Karpas-422 (cell line): Measurements from ENCODE around the gene AFG3L2. TPM values are rescaled to one million over a fixed set of nuclear protein-coding genes. Genes with fewer than 3 reads are reported as not detected.

ENCODE experiments used
- DNase-seq: peaks from one replicate; pipeline ENCODE4 v3.0.0-alpha.2; 2015
- H2AFZ ChIP-seq: fragments of 200-600 bp; sonication (generic); 2 replicates; pipeline ENCODE4 v1.6.1; 2014; ENCODE audit warnings: antibody characterized with exemption, low read length, mixed read lengths
- H3K27ac ChIP-seq: fragments of 200-600 bp; sonication (generic); 2 replicates; pipeline ENCODE4 v1.5.1; 2014; ENCODE audit warnings: mild to moderate bottlenecking, low read length, moderate library complexity
- H3K27me3 ChIP-seq: fragments of 200-600 bp; sonication (generic); 2 replicates; pipeline ENCODE4 v1.6.1; 2014; ENCODE audit warnings: low read length, mixed read lengths
- H3K36me3 ChIP-seq: fragments of 200-600 bp; sonication (generic); 2 replicates; pipeline ENCODE4 v1.6.1; 2014; ENCODE audit warnings: low read length, mixed read lengths; ENCODE audit not compliant: insufficient read depth
- H3K4me1 ChIP-seq: fragments of 200-600 bp; sonication (generic); 2 replicates; pipeline ENCODE4 v1.6.1; 2014; ENCODE audit warnings: mild to moderate bottlenecking, low read length, mixed read lengths
- H3K4me2 ChIP-seq: fragments of 200-600 bp; sonication (generic); 2 replicates; pipeline ENCODE4 v1.6.1; 2014; ENCODE audit warnings: low read length, low read depth, mild to moderate bottlenecking; ENCODE audit not compliant: poor library complexity, severe bottlenecking
- H3K4me3 ChIP-seq: fragments of 200-600 bp; sonication (generic); 2 replicates; pipeline ENCODE4 v1.5.1; 2014; ENCODE audit warnings: mild to moderate bottlenecking, antibody characterized with exemption, low read length, mixed read lengths
- H3K79me2 ChIP-seq: fragments of 200-600 bp; sonication (generic); 2 replicates; pipeline ENCODE4 v1.6.1; 2014; ENCODE audit warnings: mild to moderate bottlenecking, low read length, mixed read lengths
- H3K9ac ChIP-seq: fragments of 200-600 bp; sonication (generic); 2 replicates; pipeline ENCODE4 v1.6.0; 2014; ENCODE audit warnings: low read length
- H3K9me2 ChIP-seq: fragments of 200-600 bp; sonication (generic), shearing (Covaris generic); replicated peaks from 2 replicates; pipeline ENCODE4 v1.6.0; 2014; ENCODE audit warnings: mild to moderate bottlenecking, low read length, moderate library complexity; ENCODE audit not compliant: insufficient read depth
- H3K9me3 ChIP-seq: fragments of 300-700, 200-600 bp; sonication (generic); 2 replicates; pipeline ENCODE4 v1.6.1; 2014; ENCODE audit warnings: low read length, mixed read lengths
- H4K20me1 ChIP-seq: fragments of 200-600 bp; sonication (generic); 2 replicates; pipeline ENCODE4 v1.6.1; 2014; ENCODE audit warnings: mild to moderate bottlenecking, antibody characterized with exemption, low read length, low read depth; ENCODE audit not compliant: insufficient read depth
- total RNA-seq: library from RNA; depleted of rRNA; stranded (reverse); fragments of >200 nt; shearing (Covaris generic); gene quantifications from 2 replicates; pipeline ENCODE4 v1.2.3, GENCODE V29; 2014; ENCODE audit warnings: low replicate concordance

AFG3L2 gene
- total RNA-seq, 1 experiment from 2014 or later, result 34.2 TPM

GRCh38 chr18:12376034-12376753, 833 bp downstream of the AFG3L2 start:
- no peaks in the 10 kb centered on the region for H3K9me2 ChIP-seq
- peak overlapping the region; percentile 87 for H3K9ac ChIP-seq
- H3K9me3 ChIP-seq, result no peaks in the 10 kb centered on the region
- peak overlapping the region; percentile 88 for H3K4me3 ChIP-seq
- peaks cover 28% of the 10 kb centered on the region for H3K4me1 ChIP-seq
- peaks cover 56% of the 10 kb centered on the region for H3K79me2 ChIP-seq
- H3K36me3 ChIP-seq, result peaks cover 18% of the 10 kb centered on the region; the same call in 1 of the 2 replicates
- peak; percentile 73 for DNase-seq
- peak overlapping the region; percentile 30; the same call in 1 of the 2 replicates for H2AFZ ChIP-seq
- peak overlapping the region; percentile 84 for H3K4me2 ChIP-seq
- H3K27ac ChIP-seq, result peak overlapping the region; percentile 82
- H4K20me1 ChIP-seq, result peaks cover 25% of the 10 kb centered on the region
- no peaks in the 10 kb centered on the region for H3K27me3 ChIP-seq

GRCh38 chr18:12374401-12374800, 2.6 kb downstream of the AFG3L2 start:
- Histone ChIP-seq H3K4me3 (no peak overlapping the region), H3K9ac (no peak overlapping the region), H3K9me3 (no peaks in the 10 kb centered on the region), H3K36me3 (peaks cover 21% of the 10 kb centered on the region; the same call in 1 of the 2 replicates), H3K9me2 (no peaks in the 10 kb centered on the region), H3K4me2 (peak overlapping the region; percentile 84), H2AFZ (no peak overlapping the region), H3K79me2 (peaks cover 73% of the 10 kb centered on the region), H3K27ac (no peak overlapping the region), H3K27me3 (no peaks in the 10 kb centered on the region), H4K20me1 (peaks cover 25% of the 10 kb centered on the region), H3K4me1 (peaks cover 28% of the 10 kb centered on the region)
- DNase-seq, result no peak

- no peak for DNase-seq
- H3K27me3 ChIP-seq, result no peaks in the 10 kb centered on the region
- peaks cover 80% of the 10 kb centered on the region for H3K79me2 ChIP-seq
- no peaks in the 10 kb centered on the region for H3K9me2 ChIP-seq
- no peak overlapping the region for H2AFZ ChIP-seq
- peaks cover 27% of the 10 kb centered on the region for H3K36me3 ChIP-seq
- no peak overlapping the region for H3K4me3 ChIP-seq
- H3K27ac ChIP-seq, result no peak overlapping the region
- H3K9me3 ChIP-seq, result no peaks in the 10 kb centered on the region
- H3K4me2 ChIP-seq, result peak overlapping the region; percentile 6
- peaks cover 28% of the 10 kb centered on the region for H3K4me1 ChIP-seq
- H4K20me1 ChIP-seq, result peaks cover 31% of the 10 kb centered on the region
- no peak overlapping the region for H3K9ac ChIP-seq
Measured at GRCh38 chr18:12373771-12374116, 3.3 kb downstream of the AFG3L2 start.

GRCh38 chr18:12373116-12373770, 3.8 kb downstream of the AFG3L2 start:
- H3K9ac ChIP-seq, result no peak overlapping the region
- H3K4me3 ChIP-seq, result no peak overlapping the region
- peak overlapping the region; percentile 6 for H3K4me2 ChIP-seq
- H2AFZ ChIP-seq, result no peak overlapping the region
- H3K36me3 ChIP-seq, result peaks cover 27% of the 10 kb centered on the region
- H3K27me3 ChIP-seq, result no peaks in the 10 kb centered on the region
- no peak overlapping the region for H3K27ac ChIP-seq
- H3K9me3 ChIP-seq, result no peaks in the 10 kb centered on the region
- H3K4me1 ChIP-seq, result peaks cover 28% of the 10 kb centered on the region
- H3K79me2 ChIP-seq, result peaks cover 83% of the 10 kb centered on the region
- peaks cover 31% of the 10 kb centered on the region for H4K20me1 ChIP-seq
- H3K9me2 ChIP-seq, result no peaks in the 10 kb centered on the region
- no peak for DNase-seq

- Histone ChIP-seq H3K9ac (no peak overlapping the region), H3K79me2 (peaks cover 88% of the 10 kb centered on the region), H3K9me2 (no peaks in the 10 kb centered on the region), H3K27ac (no peak overlapping the region), H3K27me3 (no peaks in the 10 kb centered on the region), H2AFZ (no peak overlapping the region), H3K4me3 (no peak overlapping the region), H3K4me2 (no peak overlapping the region), H3K4me1 (peaks cover 23% of the 10 kb centered on the region), H4K20me1 (peaks cover 31% of the 10 kb centered on the region), H3K36me3 (peaks cover 27% of the 10 kb centered on the region), H3K9me3 (no peaks in the 10 kb centered on the region)
- no peak for DNase-seq
Measured at GRCh38 chr18:12372406-12372805, 4.6 kb downstream of the AFG3L2 start.

- no peaks in the 10 kb centered on the region for H3K9me3 ChIP-seq
- peaks cover 33% of the 10 kb centered on the region for H3K36me3 ChIP-seq
- no peak overlapping the region for H3K9ac ChIP-seq
- no peak overlapping the region for H3K4me2 ChIP-seq
- H3K27me3 ChIP-seq, result no peaks in the 10 kb centered on the region
- no peak overlapping the region for H3K27ac ChIP-seq
- DNase-seq, result no peak
- H3K4me3 ChIP-seq, result no peak overlapping the region
- H3K79me2 ChIP-seq, result peaks cover 94% of the 10 kb centered on the region
- H4K20me1 ChIP-seq, result peaks cover 31% of the 10 kb centered on the region
- H3K9me2 ChIP-seq, result no peaks in the 10 kb centered on the region
- peaks cover 23% of the 10 kb centered on the region for H3K4me1 ChIP-seq
- H2AFZ ChIP-seq, result no peak overlapping the region
Measured at GRCh38 chr18:12371590-12371989, 5.4 kb downstream of the AFG3L2 start.

- Histone ChIP-seq H3K27me3 (no peaks in the 10 kb centered on the region), H3K4me1 (peaks cover 7% of the 10 kb centered on the region), H3K9ac (no peak overlapping the region), H3K9me3 (no peaks in the 10 kb centered on the region), H3K79me2 (peaks cover 84% of the 10 kb centered on the region), H3K9me2 (no peaks in the 10 kb centered on the region), H3K36me3 (peaks cover 39% of the 10 kb centered on the region), H2AFZ (no peak overlapping the region), H4K20me1 (peaks cover 24% of the 10 kb centered on the region), H3K4me3 (no peak overlapping the region), H3K4me2 (no peak overlapping the region), H3K27ac (no peak overlapping the region)
- no peak for DNase-seq
Measured at GRCh38 chr18:12369211-12369610, 7.8 kb downstream of the AFG3L2 start.

- no peaks in the 10 kb centered on the region for H3K9me3 ChIP-seq
- H2AFZ ChIP-seq, result no peak overlapping the region
- no peaks in the 10 kb centered on the region for H3K27me3 ChIP-seq
- no peak overlapping the region for H3K4me2 ChIP-seq
- no peak for DNase-seq
- H3K4me1 ChIP-seq, result no peaks in the 10 kb centered on the region
- H3K4me3 ChIP-seq, result no peak overlapping the region
- H3K27ac ChIP-seq, result no peak overlapping the region
- H4K20me1 ChIP-seq, result peaks cover 9% of the 10 kb centered on the region; the same call in 1 of the 2 replicates
- no peaks in the 10 kb centered on the region for H3K9me2 ChIP-seq
- H3K79me2 ChIP-seq, result peaks cover 83% of the 10 kb centered on the region
- H3K9ac ChIP-seq, result no peak overlapping the region
- H3K36me3 ChIP-seq, result peaks cover 36% of the 10 kb centered on the region
Measured at GRCh38 chr18:12366784-12367183, 10.2 kb downstream of the AFG3L2 start.
